ENCODE measurements around the gene ADGRV1. TPM values are rescaled to one million over a fixed set of nuclear protein-coding genes. Genes with fewer than 3 reads are reported as not detected.
"Not testable (repeated sequence)": the region's sequence is repeated elsewhere in the genome, so short reads cannot be mapped to it uniquely, and the experiment has no call there.

Gene ADGRV1
- total RNA-seq, 1 donor, result 0.18 TPM

GRCh38 chr5:90613918-90614504, 55.4 kb downstream of the ADGRV1 start:
- DNase-seq (ENCODE audit: low read depth), result no peak
- no peak for TF ChIP-seq CTCF (IDR thresholded peaks at IDR 0.05; ENCODE audit: insufficient read depth, low read length)

GRCh38 chr5:90615355-90615754, 56.8 kb downstream of the ADGRV1 start:
- no peak for TF ChIP-seq CTCF (IDR thresholded peaks at IDR 0.05; ENCODE audit: insufficient read depth, low read length)
- DNase-seq (ENCODE audit: low read depth), result no peak
- no peak overlapping the region for H3K4me3 ChIP-seq (ENCODE audit: low read depth, low read length)

More at GRCh38 chr5:90613918-90614504, 55.4 kb downstream of the ADGRV1 start:
- no peak overlapping the region for H3K4me3 ChIP-seq (ENCODE audit: low read depth, low read length)

GRCh38 chr5:90618071-90618470, 59.5 kb downstream of the ADGRV1 start:
- DNase-seq (ENCODE audit: low read depth), result no peak
- no peak overlapping the region for H3K4me3 ChIP-seq (ENCODE audit: low read depth, low read length)
- no peak for TF ChIP-seq CTCF (IDR thresholded peaks at IDR 0.05; ENCODE audit: insufficient read depth, low read length)

- H3K4me3 ChIP-seq (ENCODE audit: low read depth, low read length); DNase-seq (ENCODE audit: low read depth): not testable (repeated sequence)
Observed at GRCh38 chr5:90619762-90620161, 61.2 kb downstream of the ADGRV1 start.

- no peak overlapping the region for H3K4me3 ChIP-seq (ENCODE audit: low read depth, low read length)
- DNase-seq (ENCODE audit: low read depth), result no peak
- TF ChIP-seq CTCF (IDR thresholded peaks at IDR 0.05; ENCODE audit: insufficient read depth, low read length), result no peak
Observed at GRCh38 chr5:90621848-90622247, 63.3 kb downstream of the ADGRV1 start.

GRCh38 chr5:90626493-90626892, 67.9 kb downstream of the ADGRV1 start:
- no peak for DNase-seq (ENCODE audit: low read depth)
- no peak for TF ChIP-seq CTCF (IDR thresholded peaks at IDR 0.05; ENCODE audit: insufficient read depth, low read length)
- no peak overlapping the region for H3K4me3 ChIP-seq (ENCODE audit: low read depth, low read length)

GRCh38 chr5:90628492-90628891, 69.9 kb downstream of the ADGRV1 start:
- DNase-seq (ENCODE audit: low read depth), result no peak
- no peak for TF ChIP-seq CTCF (IDR thresholded peaks at IDR 0.05; ENCODE audit: insufficient read depth, low read length)
- no peak overlapping the region for H3K4me3 ChIP-seq (ENCODE audit: low read depth, low read length)
